Mesothelial cell of epicardium (in vitro differentiated cells): Measurements from ENCODE around the gene DAAM1. TPM values are rescaled to one million over a fixed set of nuclear protein-coding genes. Genes with fewer than 3 reads are reported as not detected.

Source experiments
- DNase-seq, 2 experiments: peaks; one replicate each; pipeline ENCODE4 v3.0.0; 2021; ENCODE audit warnings: low spot score in 2 of 2; ENCODE audit not compliant: unreplicated experiment in 2 of 2
- H3K27ac Mint-ChIP-seq: 2 replicates; pipeline ENCODE4 v1.8.0; 2021; ENCODE audit warnings: mixed read lengths
- H3K27me3 Mint-ChIP-seq: 2 replicates; pipeline ENCODE4 v1.8.0; 2021; ENCODE audit warnings: low read depth, mixed read lengths
- H3K36me3 Mint-ChIP-seq: 2 replicates; pipeline ENCODE4 v1.8.0; 2021; ENCODE audit warnings: mixed read lengths
- H3K4me1 Mint-ChIP-seq: 2 replicates; pipeline ENCODE4 v1.8.0; 2021; ENCODE audit warnings: mixed read lengths
- H3K4me3 Mint-ChIP-seq: 2 replicates; pipeline ENCODE4 v1.8.0; 2021; ENCODE audit warnings: mild to moderate bottlenecking, moderate library complexity, mixed read lengths
- H3K9me3 Mint-ChIP-seq: 2 replicates; pipeline ENCODE4 v1.8.0; 2021; ENCODE audit warnings: mixed read lengths
- CTCF ChIP-seq: fragments of 200-600 bp; sonication (generic); IDR thresholded peaks from one replicate; pipeline ENCODE4 v1.5.0; 2021; ENCODE audit warnings: antibody characterized with exemption; ENCODE audit not compliant: unreplicated experiment
- total RNA-seq: library from RNA; stranded (reverse); gene quantifications from 3 replicates; pipeline ENCODE4 v1.2.1, GENCODE V29; 2021

DAAM1 gene
- total RNA-seq, 1 donor from 2014 or later = 44.2 TPM

- Mint-ChIP-seq H3K4me1 (peaks cover 24% of the 10 kb centered on the region), H3K9me3 (peaks cover 5% of the 10 kb centered on the region), H3K27ac (peak overlapping the region; percentile 30), H3K36me3 (no peaks in the 10 kb centered on the region), H3K27me3 (no peaks in the 10 kb centered on the region), H3K4me3 (no peak overlapping the region)
- TF ChIP-seq CTCF = no peak
- DNase-seq = no peak
These were observed 26.8 kb upstream of the DAAM1 start for GRCh38 chr14:59161561-59162175.

GRCh38 chr14:59166258-59166657 is 22.2 kb upstream of the DAAM1 start:
- TF ChIP-seq CTCF = no peak
- peaks cover 25% of the 10 kb centered on the region for H3K9me3 Mint-ChIP-seq
- H3K4me3 Mint-ChIP-seq = no peak overlapping the region

GRCh38 chr14:59175404-59175803 is 13.1 kb upstream of the DAAM1 start:
- H3K27me3 Mint-ChIP-seq = no peaks in the 10 kb centered on the region
- DNase-seq = no peak
- peaks cover 3% of the 10 kb centered on the region for H3K9me3 Mint-ChIP-seq
- H3K36me3 Mint-ChIP-seq = no peaks in the 10 kb centered on the region
- no peak overlapping the region for H3K4me3 Mint-ChIP-seq
- H3K4me1 Mint-ChIP-seq = peaks cover 5% of the 10 kb centered on the region
- no peak for TF ChIP-seq CTCF
- H3K27ac Mint-ChIP-seq = no peak overlapping the region

More at GRCh38 chr14:59166258-59166657, 22.2 kb upstream of the DAAM1 start:
- Mint-ChIP-seq H3K36me3 (no peaks in the 10 kb centered on the region), H3K4me1 (peaks cover 7% of the 10 kb centered on the region), H3K27me3 (no peaks in the 10 kb centered on the region), H3K27ac (no peak overlapping the region)
- no peak for DNase-seq

- H3K4me1 Mint-ChIP-seq = peaks cover 5% of the 10 kb centered on the region
- no peaks in the 10 kb centered on the region for H3K36me3 Mint-ChIP-seq
- no peaks in the 10 kb centered on the region for H3K9me3 Mint-ChIP-seq
- H3K27ac Mint-ChIP-seq = no peak overlapping the region
- no peak for DNase-seq
- H3K27me3 Mint-ChIP-seq = no peaks in the 10 kb centered on the region
- no peak overlapping the region for H3K4me3 Mint-ChIP-seq
- TF ChIP-seq CTCF = no peak
These were observed 11.7 kb upstream of the DAAM1 start for GRCh38 chr14:59176765-59177164.

- Mint-ChIP-seq H3K36me3 (no peaks in the 10 kb centered on the region), H3K4me1 (peaks cover 2% of the 10 kb centered on the region), H3K9me3 (no peaks in the 10 kb centered on the region), H3K4me3 (no peak overlapping the region), H3K27me3 (no peaks in the 10 kb centered on the region), H3K27ac (no peak overlapping the region)
- no peak for DNase-seq
- no peak for TF ChIP-seq CTCF
These were observed 11.2 kb upstream of the DAAM1 start for GRCh38 chr14:59177262-59177661.

GRCh38 chr14:59181791-59182190 is 6.7 kb upstream of the DAAM1 start:
- H3K36me3 Mint-ChIP-seq = no peaks in the 10 kb centered on the region
- DNase-seq = no peak
- no peak overlapping the region for H3K4me3 Mint-ChIP-seq
- no peaks in the 10 kb centered on the region for H3K9me3 Mint-ChIP-seq
- H3K27ac Mint-ChIP-seq = no peak overlapping the region
- H3K4me1 Mint-ChIP-seq = peaks cover 6% of the 10 kb centered on the region
- no peak for TF ChIP-seq CTCF
- H3K27me3 Mint-ChIP-seq = peaks cover 7% of the 10 kb centered on the region
